ENCODE measurements around the gene COLEC11. TPM values are rescaled to one million over a fixed set of nuclear protein-coding genes. Genes with fewer than 3 reads are reported as not detected.
A peak's percentile ranks its signal among the peaks of the same experiment; 100 is the strongest.

The COLEC11 gene
- total and polyA plus RNA-seq, 9 of the 15 experiments (the other 6 are each of a cell fraction or from before 2014, with no cell fraction given), result 0.32 to 4.3 (median 1.8) TPM

- Histone ChIP-seq H3K36me3 (ENCODE audit: control insufficient read depth, insufficient read depth, low read length) (no peaks in the 10 kb centered on the region), H4K20me1 (replicated peaks; ENCODE audit: control insufficient read depth, insufficient read depth, low read length) (peaks cover 8% of the 10 kb centered on the region; the same call in 1 of the 2 replicates), H3K4me3 (no peak overlapping the region), H3K79me2 (ENCODE audit: control insufficient read depth, insufficient read depth, low read length) (no peaks in the 10 kb centered on the region), H3K9me1 (ENCODE audit: control insufficient read depth, insufficient read depth, low read length) (no peaks in the 10 kb centered on the region), H3K4me2 (ENCODE audit: insufficient read depth, low read length) (no peak overlapping the region), H2AFZ (ENCODE audit: low read depth, low read length) (no peak overlapping the region), H3K27ac (ENCODE audit: extremely low read depth, low read depth, low read length) (no peak overlapping the region), H3K9ac (ENCODE audit: insufficient read depth in 1 of 2, low read depth in 2 of 2, low read length in 2 of 2) (no peak overlapping the region), H3K27me3 (ENCODE audit: control insufficient read depth in 2 of 2, insufficient read depth in 2 of 2, low read length in 2 of 2) (peaks cover 43 to 87% of the 10 kb centered on the region in 2 experiments), H3K9me3 (replicated peaks; ENCODE audit: control insufficient read depth, insufficient read depth, low read depth, low read length) (no peaks in the 10 kb centered on the region), H3K4me1 (replicated peaks in 1 of 2; ENCODE audit: control insufficient read depth in 2 of 2, insufficient read depth in 2 of 2, low read length in 2 of 2) (peaks cover 0 to 31% of the 10 kb centered on the region in 2 experiments; a peak in 1 of 5 replicates)
- DNase-seq (ENCODE audit: extremely low read depth in 1 of 4, low spot score in 3 of 4) (no peak), FAIRE-seq (no peak), ATAC-seq (no peak)
- 34% methylated on average over 13 of the region's 15 CpGs for WGBS (ENCODE audit: insufficient coverage, low coverage, missing lambda C conversion rate)
- no TSS peak for BruUV-seq (replicated peaks)
- TF ChIP-seq HNRNPH1 (optimal IDR thresholded peaks at IDR 0.05; ENCODE audit: low read depth, low read length) (no peak), ZNF165 (CRISPR knock-in tag; IDR thresholded peaks at IDR 0.05; ENCODE audit: borderline replicate concordance) (no peak), ZNF766 (CRISPR knock-in tag; conservative IDR thresholded peaks at IDR 0.05) (0 out of 2 replicates have a peak, but pooled peaks have one; percentile 37), SP2 (IDR thresholded peaks at IDR 0.05; ENCODE audit: extremely low read depth, low read depth, low read length, poor library complexity, severe bottlenecking) (no peak), ZC3H11A (IDR thresholded peaks at IDR 0.05; ENCODE audit: low read depth, low read length) (no peak), CBX5 (IDR thresholded peaks at IDR 0.05; ENCODE audit: borderline replicate concordance, low read depth) (no peak)
- intact Hi-C loops (cut with micrococcal nuclease), result no loop called here
- in situ Hi-C loops (cut with MboI), result no loop called here
- CTCF ChIA-PET (ENCODE audit: low intra/inter-chr PET ratio), result no interaction called here
- POLR2A ChIA-PET, result interaction anchor here (0.9 kb wide), 1 partner anchor 20 kb away, joined by 3 read pairs; no protein-coding TSS in a partner anchor
Measured at GRCh38 chr2:3644891-3645605, 50.1 kb downstream of the COLEC11 start.
